GM19463 (cell line): ENCODE results near the gene PLA2G10.
"Not testable (repeated sequence)": the region's sequence is repeated elsewhere in the genome, so short reads cannot be mapped to it uniquely, and the experiment has no call there.

ENCODE experiments used
- ATAC-seq: cut with Tn5 transposase; IDR thresholded peaks from one replicate; pipeline ENCODE4 v1.9.1; 2021; ENCODE audit warnings: mild to moderate bottlenecking, moderate library complexity; ENCODE audit not compliant: unreplicated experiment

Gene PLA2G10

GRCh38 chr16:14667347-14668266 is 26.5 kb downstream of the PLA2G10 start:
- no peak for ATAC-seq

- peak; percentile 87 for ATAC-seq
Observed at GRCh38 chr16:14658063-14658462, 36.0 kb downstream of the PLA2G10 start.

GRCh38 chr16:14652726-14653125 is 41.4 kb downstream of the PLA2G10 start:
- ATAC-seq: no peak

- ATAC-seq: no peak
Observed at GRCh38 chr16:14650629-14651028, 43.5 kb downstream of the PLA2G10 start.

GRCh38 chr16:14649816-14650215 is 44.3 kb downstream of the PLA2G10 start:
- no peak for ATAC-seq

GRCh38 chr16:14641926-14642325 is 52.2 kb downstream of the PLA2G10 start:
- ATAC-seq: no peak

GRCh38 chr16:14641206-14641605 is 52.9 kb downstream of the PLA2G10 start:
- no peak for ATAC-seq

GRCh38 chr16:14640538-14640937 is 53.6 kb downstream of the PLA2G10 start:
- no peak for ATAC-seq

GRCh38 chr16:14636951-14637240 is 57.2 kb downstream of the PLA2G10 start:
- not testable (repeated sequence) for ATAC-seq

GRCh38 chr16:14636179-14636950 is 57.7 kb downstream of the PLA2G10 start:
- ATAC-seq: not testable (repeated sequence)

GRCh38 chr16:14635395-14636165 is 58.5 kb downstream of the PLA2G10 start:
- ATAC-seq: no peak

- ATAC-seq: no peak
Observed at GRCh38 chr16:14634389-14634725, 59.8 kb downstream of the PLA2G10 start.

- ATAC-seq: peak; percentile 75
Observed at GRCh38 chr16:14632693-14633569, 61.2 kb downstream of the PLA2G10 start, which contains the start of gene BFAR. Gene BFAR, plus strand, starts transcription at chr16:14632951. Its CDS starts 11,396 bp downstream, at chr16:14644347.

GRCh38 chr16:14630620-14631330 is 63.3 kb downstream of the PLA2G10 start:
- ATAC-seq: not testable (repeated sequence)

GRCh38 chr16:14629919-14630619 is 64.0 kb downstream of the PLA2G10 start, which contains the start of gene PARN:
Gene PARN, minus strand, starts transcription at chr16:14630260. Its CDS starts 135 bp downstream, at chr16:14630125.
- peak; percentile 52 for ATAC-seq

GRCh38 chr16:14629612-14629918 is 64.5 kb downstream of the PLA2G10 start:
- no peak for ATAC-seq

- ATAC-seq: no peak
Observed at GRCh38 chr16:14628806-14629611, 65.1 kb downstream of the PLA2G10 start.

- no peak for ATAC-seq
Observed at GRCh38 chr16:14627078-14627477, 67.0 kb downstream of the PLA2G10 start.
